MM.1S (cell line): ENCODE data around the gene DIS3L2.

Experiments
- CTCF ChIP-seq: fragments of 300-600 bp; sonication (generic); IDR thresholded peaks from 2 replicates; pipeline ENCODE4 v1.5.1; 2016; ENCODE audit warnings: antibody characterized with exemption, low read length, mixed read lengths
- EZH2 ChIP-seq: fragments of 300-600 bp; sonication (generic); optimal IDR thresholded peaks from 2 replicates; pipeline ENCODE3; 2017; ENCODE audit warnings: low read depth, mild to moderate bottlenecking, antibody characterized with exemption, low read length, mixed read lengths
- EZH2phosphoT487 ChIP-seq: fragments of 300-600 bp; sonication (generic); IDR thresholded peaks from 2 replicates; pipeline ENCODE4 v1.6.1; 2018; ENCODE audit warnings: antibody characterized with exemption, low read length

GRCh38 chr2:232275670-232276069 is 314.2 kb downstream of the DIS3L2 start:
- TF ChIP-seq CTCF (no peak), EZH2phosphoT487 (no peak), EZH2 (no peak)
